HUES48 (cell line): ENCODE data around the gene FCAMR.

Experiments used
- H3K27ac ChIP-seq: one replicate; pipeline ENCODE4 v1.7.0; 2013; ENCODE audit warnings: low read depth, low read length, inconsistent platforms
- H3K27me3 ChIP-seq: 2 replicates; pipeline ENCODE4 v1.6.1; 2013; ENCODE audit warnings: mild to moderate bottlenecking, low read length; ENCODE audit not compliant: control insufficient read depth, insufficient read depth
- H3K36me3 ChIP-seq: 2 replicates; pipeline ENCODE4 v1.6.1; 2013; ENCODE audit warnings: low read length; ENCODE audit not compliant: control insufficient read depth, insufficient read depth
- H3K4me1 ChIP-seq: 2 replicates; pipeline ENCODE4 v1.6.1; 2013; ENCODE audit warnings: mild to moderate bottlenecking, low read length; ENCODE audit not compliant: control insufficient read depth, insufficient read depth
- H3K4me3 ChIP-seq: 2 replicates; pipeline ENCODE4 v1.5.1; 2013; ENCODE audit warnings: mild to moderate bottlenecking, low read depth, low read length
- H3K9ac ChIP-seq: 2 replicates; pipeline ENCODE4 v1.6.1; 2013; ENCODE audit warnings: mild to moderate bottlenecking, low read depth, low read length, moderate library complexity
- H3K9me3 ChIP-seq: 2 replicates; pipeline ENCODE4 v1.6.1; 2013; ENCODE audit warnings: low read length; ENCODE audit not compliant: control insufficient read depth, insufficient read depth

Gene FCAMR

DNA sequence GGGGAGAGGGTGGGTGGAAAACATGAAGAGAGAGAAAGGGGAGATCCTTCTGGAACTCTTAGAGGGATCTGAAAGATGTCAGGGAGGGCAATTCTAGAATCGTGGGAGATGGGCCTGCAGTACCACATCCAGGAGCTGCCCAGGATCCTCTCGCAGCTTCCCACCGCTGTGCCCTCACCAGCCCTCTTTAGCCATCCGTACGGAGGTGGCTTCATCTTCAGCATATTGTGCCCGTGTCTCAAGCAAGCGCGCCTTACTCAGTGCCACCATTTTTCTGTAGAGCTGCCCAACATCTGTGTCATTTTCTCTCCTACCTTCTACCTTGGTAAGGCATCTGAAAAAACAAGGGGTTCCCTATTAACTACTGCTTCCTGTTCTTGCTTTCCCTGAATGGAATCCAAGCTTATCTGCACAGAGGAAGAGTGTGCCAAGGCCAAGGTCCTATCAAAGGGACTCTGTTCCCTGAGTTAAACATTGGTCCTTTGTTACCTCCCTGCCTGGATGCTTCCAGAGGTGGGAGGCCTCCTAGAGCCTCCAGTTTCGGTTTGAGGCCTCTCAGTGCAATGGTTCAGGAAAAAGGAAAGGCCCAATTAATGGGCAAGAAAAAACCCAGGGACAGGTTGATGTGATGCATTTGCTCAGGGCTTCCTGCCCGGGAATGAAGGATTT lies 39.1 kb upstream of the FCAMR start:
- Histone ChIP-seq H3K4me1 (peaks cover 3% of the 10 kb centered on the region; the same call in 1 of the 2 replicates), H3K9ac (no peak overlapping the region), H3K4me3 (no peak overlapping the region), H3K27ac (no peak overlapping the region), H3K27me3 (no peaks in the 10 kb centered on the region; the same call in 1 of the 2 replicates), H3K36me3 (no peaks in the 10 kb centered on the region), H3K9me3 (no peaks in the 10 kb centered on the region)

DNA sequence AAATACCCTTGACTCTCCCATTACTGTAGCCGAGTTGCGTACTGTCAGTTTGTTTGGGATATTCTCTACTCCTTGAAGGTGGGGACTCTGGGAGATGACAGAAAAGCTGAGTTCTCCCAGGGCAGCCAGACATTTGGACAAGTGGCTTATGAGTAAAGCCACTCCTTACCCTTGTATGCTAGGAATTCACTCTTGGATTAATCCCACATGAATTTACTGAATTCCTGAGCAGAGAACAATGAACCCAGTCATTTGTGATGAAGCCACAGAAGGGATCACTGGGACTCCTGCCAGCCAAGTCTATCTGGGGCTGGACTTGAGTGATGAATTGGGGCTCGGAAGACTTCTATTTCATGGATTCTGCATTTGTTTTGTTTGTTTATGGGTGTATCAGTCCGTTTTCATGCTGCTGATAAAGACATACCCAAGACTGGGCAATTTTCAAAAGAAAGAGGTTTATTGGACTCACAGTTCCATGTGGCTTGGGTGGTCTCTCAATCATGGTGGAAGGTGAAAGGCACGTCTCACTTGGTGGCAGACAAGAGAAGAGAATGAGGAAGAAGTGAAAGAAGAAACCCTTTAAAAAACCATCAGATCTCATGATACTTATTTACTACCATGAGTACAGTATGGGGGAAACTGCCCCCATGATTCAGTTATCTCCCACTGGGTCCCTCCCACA lies 37.2 kb upstream of the FCAMR start:
- Histone ChIP-seq H3K9me3 (no peaks in the 10 kb centered on the region), H3K27me3 (no peaks in the 10 kb centered on the region; the same call in 1 of the 2 replicates)

GRCh38 chr1:207006914-207007313 lies 36.7 kb upstream of the FCAMR start:
- Histone ChIP-seq H3K9ac (no peak overlapping the region), H3K36me3 (no peaks in the 10 kb centered on the region), H3K27me3 (no peaks in the 10 kb centered on the region; the same call in 1 of the 2 replicates), H3K4me1 (peaks cover 3% of the 10 kb centered on the region), H3K4me3 (no peak overlapping the region), H3K9me3 (no peaks in the 10 kb centered on the region), H3K27ac (no peak overlapping the region)

More for the DNA sequence above, 37.2 kb upstream of the FCAMR start:
- Histone ChIP-seq H3K36me3 (no peaks in the 10 kb centered on the region), H3K4me3 (no peak overlapping the region), H3K27ac (no peak overlapping the region), H3K9ac (no peak overlapping the region), H3K4me1 (peaks cover 3% of the 10 kb centered on the region)

DNA sequence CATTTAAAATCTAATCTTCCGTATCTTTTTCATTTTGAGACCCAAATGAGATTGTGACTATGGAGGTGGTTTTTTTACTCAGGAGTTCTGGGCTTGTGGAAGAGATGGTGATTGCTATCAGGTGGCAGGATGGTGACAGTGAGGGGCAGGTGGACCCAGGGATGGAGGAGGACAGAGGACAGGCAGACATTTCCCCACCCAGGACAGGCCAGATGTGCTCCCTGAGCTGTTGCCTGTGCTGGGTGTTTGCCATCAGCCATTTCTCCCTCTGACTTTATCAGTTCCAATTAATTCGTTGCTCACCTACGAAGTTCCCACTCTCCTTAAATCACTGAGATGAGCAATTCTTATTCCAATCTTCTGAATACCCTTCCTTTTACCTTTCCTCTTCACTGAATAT lies 35.8 kb upstream of the FCAMR start:
- Histone ChIP-seq H3K27ac (no peak overlapping the region), H3K9me3 (no peaks in the 10 kb centered on the region), H3K27me3 (no peaks in the 10 kb centered on the region; the same call in 1 of the 2 replicates), H3K4me1 (peaks cover 3% of the 10 kb centered on the region), H3K36me3 (no peaks in the 10 kb centered on the region), H3K9ac (no peak overlapping the region), H3K4me3 (no peak overlapping the region)

GRCh38 chr1:207004931-207005830 lies 34.9 kb upstream of the FCAMR start:
- H3K36me3 ChIP-seq, result no peaks in the 10 kb centered on the region
- no peak overlapping the region for H3K9ac ChIP-seq
- no peaks in the 10 kb centered on the region for H3K9me3 ChIP-seq
- no peak overlapping the region for H3K27ac ChIP-seq
- H3K4me1 ChIP-seq, result peaks cover 3% of the 10 kb centered on the region
- no peaks in the 10 kb centered on the region; the same call in 1 of the 2 replicates for H3K27me3 ChIP-seq
- H3K4me3 ChIP-seq, result no peak overlapping the region

GRCh38 chr1:207003210-207003609 lies 33.0 kb upstream of the FCAMR start:
- Histone ChIP-seq H3K4me3 (no peak overlapping the region), H3K9me3 (no peaks in the 10 kb centered on the region), H3K27ac (no peak overlapping the region), H3K36me3 (no peaks in the 10 kb centered on the region), H3K9ac (no peak overlapping the region), H3K27me3 (no peaks in the 10 kb centered on the region; the same call in 1 of the 2 replicates), H3K4me1 (peaks cover 3% of the 10 kb centered on the region)

- Histone ChIP-seq H3K4me1 (peaks cover 3% of the 10 kb centered on the region), H3K4me3 (no peak overlapping the region), H3K36me3 (no peaks in the 10 kb centered on the region), H3K9ac (no peak overlapping the region), H3K27ac (no peak overlapping the region), H3K27me3 (no peaks in the 10 kb centered on the region; the same call in 1 of the 2 replicates), H3K9me3 (no peaks in the 10 kb centered on the region)
Measured at GRCh38 chr1:207002724-207003146, 32.5 kb upstream of the FCAMR start.

DNA sequence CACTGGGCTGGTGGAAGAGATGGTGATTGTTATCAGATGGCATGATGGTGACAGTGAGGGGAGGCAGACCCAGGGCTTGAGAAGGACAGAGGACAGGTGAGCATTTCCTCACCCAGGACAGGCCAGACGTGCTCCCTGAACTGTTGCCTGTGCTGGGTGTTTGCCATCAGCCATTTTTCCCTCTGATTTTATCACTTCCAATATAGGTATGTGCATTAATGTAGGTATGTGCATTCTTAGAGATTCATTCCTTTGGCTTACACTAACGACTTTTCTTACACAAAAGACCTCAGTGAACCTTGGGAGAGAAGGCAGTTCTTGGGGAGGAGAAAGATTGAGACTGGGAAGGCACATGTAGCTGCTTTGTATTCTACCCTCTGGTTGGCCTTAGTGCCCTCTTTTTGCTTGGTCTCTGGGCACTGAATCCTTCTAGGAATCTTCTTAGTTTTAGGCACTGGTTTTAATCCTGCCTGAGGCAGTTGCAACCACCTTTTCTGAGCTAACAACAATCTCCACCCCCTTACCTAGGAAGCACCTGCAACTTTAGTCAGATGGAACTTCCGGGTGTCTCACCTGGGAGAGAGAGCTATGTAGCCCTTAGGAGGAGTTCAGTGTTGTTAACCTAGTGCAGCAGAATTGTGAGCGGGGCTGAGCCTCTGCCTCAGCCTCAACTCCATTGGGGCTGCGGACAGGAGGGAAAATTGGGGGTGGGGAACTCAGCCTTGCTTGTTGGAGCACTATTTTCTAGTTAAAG lies 31.4 kb upstream of the FCAMR start:
- Histone ChIP-seq H3K4me1 (peaks cover 3% of the 10 kb centered on the region), H3K4me3 (no peak overlapping the region), H3K27ac (no peak overlapping the region), H3K9me3 (no peaks in the 10 kb centered on the region), H3K36me3 (no peaks in the 10 kb centered on the region), H3K9ac (no peak overlapping the region), H3K27me3 (no peaks in the 10 kb centered on the region)

DNA sequence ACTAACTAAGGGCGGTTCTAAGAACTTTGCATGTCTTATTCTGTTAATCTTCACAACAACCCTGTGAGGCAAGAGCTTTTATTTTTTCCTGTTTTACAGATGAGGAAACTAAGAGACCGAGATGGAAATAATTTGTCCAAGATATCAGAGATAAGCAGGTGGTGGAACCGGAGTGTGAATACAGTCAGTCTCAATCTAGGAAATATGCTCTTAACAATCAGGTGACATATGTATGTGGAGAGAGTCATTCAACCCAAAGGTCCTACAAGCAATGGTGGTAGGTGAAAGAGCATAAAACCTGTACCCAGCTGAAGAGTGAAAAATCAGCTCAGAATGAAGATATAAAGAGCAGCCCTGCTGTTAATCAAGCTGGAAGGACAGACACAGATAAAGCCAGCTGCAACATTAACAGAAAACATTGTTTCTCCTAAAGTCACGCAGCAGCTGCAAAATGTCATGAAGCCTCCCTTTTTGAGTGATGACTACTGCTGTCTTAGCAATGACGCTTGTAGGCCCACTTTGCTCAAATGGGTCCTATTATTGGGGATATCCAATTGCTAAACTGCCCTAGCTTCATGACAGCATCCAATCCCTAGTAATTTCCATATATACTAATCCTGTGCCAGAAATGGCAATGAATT lies 30.5 kb upstream of the FCAMR start:
- H3K9ac ChIP-seq, result no peak overlapping the region
- peaks cover 3% of the 10 kb centered on the region for H3K4me1 ChIP-seq
- H3K36me3 ChIP-seq, result no peaks in the 10 kb centered on the region
- no peaks in the 10 kb centered on the region for H3K27me3 ChIP-seq
- H3K4me3 ChIP-seq, result no peak overlapping the region
- H3K27ac ChIP-seq, result no peak overlapping the region
- H3K9me3 ChIP-seq, result no peaks in the 10 kb centered on the region

DNA sequence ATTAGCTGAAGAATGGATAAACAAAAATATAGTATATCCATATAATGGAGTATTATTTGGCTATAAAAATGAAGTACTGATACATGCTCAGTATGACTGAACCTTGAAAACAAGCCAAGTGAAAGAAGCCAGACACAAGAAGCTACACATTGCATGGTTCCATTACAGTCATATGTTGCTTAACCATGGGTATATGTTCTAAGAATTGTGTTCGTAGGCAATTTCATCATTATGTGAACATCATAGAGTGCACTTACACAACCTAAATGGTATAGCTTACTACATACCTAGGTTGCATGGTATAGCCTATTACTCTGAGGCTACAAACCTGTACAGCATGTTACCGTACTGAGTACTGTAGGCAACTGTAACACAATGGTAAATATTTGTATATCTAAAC lies 28.6 kb upstream of the FCAMR start:
- no peaks in the 10 kb centered on the region for H3K9me3 ChIP-seq
- no peak overlapping the region for H3K9ac ChIP-seq
- no peaks in the 10 kb centered on the region for H3K27me3 ChIP-seq
- no peaks in the 10 kb centered on the region for H3K36me3 ChIP-seq
- no peak overlapping the region for H3K4me3 ChIP-seq
- H3K4me1 ChIP-seq, result no peaks in the 10 kb centered on the region; the same call in 1 of the 2 replicates
- H3K27ac ChIP-seq, result no peak overlapping the region
